Stomach smooth muscle (tissue), 2 donors: ENCODE results near the gene ARID1B.

ENCODE experiments used
- H3K27ac ChIP-seq: one replicate; pipeline ENCODE4 v1.7.0; 2013; ENCODE audit warnings: mild to moderate bottlenecking, low read length, inconsistent platforms
- H3K27me3 ChIP-seq, 2 donors: one replicate each; pipeline ENCODE4 v1.7.0; 2013; ENCODE audit warnings: low read length in 2 of 2; ENCODE audit not compliant: insufficient read depth in 2 of 2, control insufficient read depth in 1 of 2
- H3K36me3 ChIP-seq, 2 donors: one replicate each; pipeline ENCODE4 v1.7.0; 2013; ENCODE audit warnings: low read length in 2 of 2; ENCODE audit not compliant: control insufficient read depth in 2 of 2, insufficient read depth in 2 of 2
- H3K4me1 ChIP-seq: one replicate; pipeline ENCODE4 v1.7.0; 2013; ENCODE audit warnings: low read length; ENCODE audit not compliant: control insufficient read depth, insufficient read depth
- H3K4me3 ChIP-seq, 2 donors: one replicate each; pipeline ENCODE4 v1.7.0; 2013; ENCODE audit warnings: low read length in 2 of 2
- H3K9ac ChIP-seq, 2 donors: one replicate each; pipeline ENCODE4 v1.7.0; 2013; ENCODE audit warnings: low read length in 2 of 2, mild to moderate bottlenecking in 1 of 2
- H3K9me3 ChIP-seq, 2 donors: one replicate each; pipeline ENCODE4 v1.7.0; 2013; ENCODE audit warnings: low read length in 2 of 2; ENCODE audit not compliant: control insufficient read depth in 2 of 2
- donor health status: healthy.
- donor health status: Pancreatic carcinoma.

The ARID1B gene

DNA sequence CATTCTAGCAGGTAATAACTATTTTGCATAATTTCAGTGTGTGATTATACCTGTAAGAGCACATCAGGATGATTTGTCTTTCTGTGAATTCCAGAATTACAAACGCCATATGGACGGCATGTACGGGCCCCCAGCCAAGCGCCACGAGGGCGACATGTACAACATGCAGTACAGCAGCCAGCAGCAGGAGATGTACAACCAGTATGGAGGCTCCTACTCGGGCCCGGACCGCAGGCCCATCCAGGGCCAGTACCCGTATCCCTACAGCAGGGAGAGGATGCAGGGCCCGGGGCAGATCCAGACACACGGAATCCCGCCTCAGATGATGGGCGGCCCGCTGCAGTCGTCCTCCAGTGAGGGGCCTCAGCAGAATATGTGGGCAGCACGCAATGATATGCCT is 423.4 kb downstream of the ARID1B start:
- Histone ChIP-seq H3K27ac (no peak overlapping the region), H3K9me3 (no peaks in the 10 kb centered on the region), H3K4me3 (no peak overlapping the region), H3K9ac (no peak overlapping the region), H3K4me1 (peaks cover 5% of the 10 kb centered on the region), H3K27me3 (no peaks in the 10 kb centered on the region), H3K36me3 (peaks cover 31 to 36% of the 10 kb centered on the region in 2 donors)

DNA sequence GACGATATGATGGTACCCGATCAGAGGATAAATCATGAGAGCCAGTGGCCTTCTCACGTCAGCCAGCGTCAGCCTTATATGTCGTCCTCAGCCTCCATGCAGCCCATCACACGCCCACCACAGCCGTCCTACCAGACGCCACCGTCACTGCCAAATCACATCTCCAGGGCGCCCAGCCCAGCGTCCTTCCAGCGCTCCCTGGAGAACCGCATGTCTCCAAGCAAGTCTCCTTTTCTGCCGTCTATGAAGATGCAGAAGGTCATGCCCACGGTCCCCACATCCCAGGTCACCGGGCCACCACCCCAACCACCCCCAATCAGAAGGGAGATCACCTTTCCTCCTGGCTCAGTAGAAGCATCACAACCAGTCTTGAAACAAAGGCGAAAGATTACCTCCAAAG is 423.9 kb downstream of the ARID1B start:
- Histone ChIP-seq H3K36me3 (peaks cover 33 to 38% of the 10 kb centered on the region in 2 donors), H3K4me3 (no peak overlapping the region), H3K4me1 (peaks cover 5% of the 10 kb centered on the region), H3K27me3 (no peaks in the 10 kb centered on the region), H3K9me3 (no peaks in the 10 kb centered on the region), H3K9ac (no peak overlapping the region), H3K27ac (no peak overlapping the region)

DNA sequence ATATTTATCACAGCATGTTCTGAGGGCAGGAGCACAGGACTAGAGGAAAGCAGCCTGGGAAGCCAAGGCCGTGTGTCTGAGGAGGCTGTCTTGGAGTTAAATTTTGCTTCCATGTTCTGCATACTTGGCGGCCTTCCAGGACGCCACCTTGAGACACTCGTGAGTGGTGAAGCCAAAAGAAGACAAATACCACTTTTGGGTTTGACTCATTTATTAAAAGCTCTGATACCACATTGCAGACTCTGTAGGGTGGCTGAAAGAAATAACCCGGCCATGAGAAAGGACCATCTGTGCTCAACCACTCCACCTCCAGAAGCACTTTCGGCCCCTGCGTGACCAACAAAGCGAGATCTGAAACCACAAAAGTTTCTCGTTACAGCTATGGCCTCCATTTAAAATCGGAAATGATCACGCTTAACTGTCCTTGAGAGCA is 426.1 kb downstream of the ARID1B start:
- H3K4me1 ChIP-seq = peaks cover 5% of the 10 kb centered on the region
- no peaks in the 10 kb centered on the region for H3K9me3 ChIP-seq
- H3K4me3 ChIP-seq = no peak overlapping the region
- no peaks in the 10 kb centered on the region for H3K27me3 ChIP-seq
- no peak overlapping the region for H3K27ac ChIP-seq
- peaks cover 39 to 45% of the 10 kb centered on the region in 2 donors for H3K36me3 ChIP-seq
- no peak overlapping the region for H3K9ac ChIP-seq

DNA sequence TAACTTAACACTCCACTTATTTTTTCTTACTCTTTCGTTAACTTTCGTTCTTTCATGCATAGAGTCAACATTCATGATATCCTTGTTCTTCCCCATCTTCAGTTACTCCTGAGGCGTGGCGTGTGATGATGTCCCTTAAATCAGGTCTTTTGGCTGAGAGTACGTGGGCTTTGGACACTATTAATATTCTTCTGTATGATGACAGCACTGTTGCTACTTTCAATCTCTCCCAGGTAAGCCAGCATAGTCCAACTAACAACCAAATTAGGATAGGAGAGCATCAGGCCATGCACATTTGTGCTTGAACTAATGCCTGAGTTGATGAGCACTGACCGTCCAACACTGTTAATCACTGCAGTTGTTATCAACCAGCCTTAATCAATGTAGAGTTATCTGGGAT is 426.6 kb downstream of the ARID1B start:
- Histone ChIP-seq H3K9me3 (no peaks in the 10 kb centered on the region), H3K27ac (no peak overlapping the region), H3K9ac (no peak overlapping the region), H3K27me3 (no peaks in the 10 kb centered on the region), H3K4me3 (no peak overlapping the region), H3K4me1 (peaks cover 2% of the 10 kb centered on the region), H3K36me3 (peaks cover 39 to 45% of the 10 kb centered on the region in 2 donors)

DNA sequence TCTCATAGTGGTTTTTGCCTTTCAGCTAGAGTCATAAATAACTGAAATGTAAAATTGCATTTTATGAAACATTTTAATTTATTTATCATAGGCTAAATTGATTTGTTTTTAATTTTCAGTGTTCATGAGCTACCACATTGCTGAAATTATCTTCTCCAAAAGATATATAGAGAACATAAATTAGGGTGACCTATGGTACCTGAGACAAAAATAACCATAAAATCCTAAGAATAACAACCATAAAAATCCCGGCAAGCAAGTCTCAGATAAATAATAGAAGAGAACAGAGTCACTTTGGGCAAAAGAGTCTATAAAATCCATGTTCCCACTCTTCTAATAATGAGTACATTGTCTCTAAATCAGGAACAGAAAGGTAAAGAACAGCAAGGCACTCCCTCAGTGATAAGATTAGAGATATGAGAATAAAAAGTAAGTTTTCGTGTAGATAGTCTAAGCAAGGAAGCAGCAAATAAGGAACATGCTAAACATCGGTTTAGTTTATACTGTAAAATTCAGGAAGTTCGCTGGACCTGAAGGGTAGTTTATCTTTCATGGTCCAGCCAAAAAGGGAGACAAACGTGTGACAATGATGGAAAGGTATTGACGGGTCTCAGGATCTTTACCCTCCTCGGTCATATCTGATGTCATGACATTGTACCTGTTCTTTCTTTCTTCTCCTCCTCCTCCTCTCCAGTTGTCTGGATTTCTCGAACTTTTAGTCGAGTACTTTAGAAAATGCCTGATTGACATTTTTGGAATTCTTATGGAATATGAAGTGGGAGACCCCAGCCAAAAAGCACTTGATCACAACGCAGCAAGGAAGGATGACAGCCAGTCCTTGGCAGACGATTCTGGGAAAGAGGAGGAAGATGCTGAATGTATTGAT is 428.5 kb downstream of the ARID1B start:
- Histone ChIP-seq H3K27ac (no peak overlapping the region), H3K4me1 (no peaks in the 10 kb centered on the region), H3K36me3 (peaks cover 39 to 42% of the 10 kb centered on the region in 2 donors), H3K27me3 (no peaks in the 10 kb centered on the region), H3K4me3 (no peak overlapping the region), H3K9ac (no peak overlapping the region), H3K9me3 (no peaks in the 10 kb centered on the region)

DNA sequence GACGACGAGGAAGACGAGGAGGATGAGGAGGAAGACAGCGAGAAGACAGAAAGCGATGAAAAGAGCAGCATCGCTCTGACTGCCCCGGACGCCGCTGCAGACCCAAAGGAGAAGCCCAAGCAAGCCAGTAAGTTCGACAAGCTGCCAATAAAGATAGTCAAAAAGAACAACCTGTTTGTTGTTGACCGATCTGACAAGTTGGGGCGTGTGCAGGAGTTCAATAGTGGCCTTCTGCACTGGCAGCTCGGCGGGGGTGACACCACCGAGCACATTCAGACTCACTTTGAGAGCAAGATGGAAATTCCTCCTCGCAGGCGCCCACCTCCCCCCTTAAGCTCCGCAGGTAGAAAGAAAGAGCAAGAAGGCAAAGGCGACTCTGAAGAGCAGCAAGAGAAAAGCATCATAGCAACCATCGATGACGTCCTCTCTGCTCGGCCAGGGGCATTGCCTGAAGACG is 429.2 kb downstream of the ARID1B start:
- no peaks in the 10 kb centered on the region for H3K9me3 ChIP-seq
- H3K27ac ChIP-seq = no peak overlapping the region
- peaks cover 33 to 35% of the 10 kb centered on the region in 2 donors for H3K36me3 ChIP-seq
- no peak overlapping the region for H3K4me3 ChIP-seq
- no peak overlapping the region for H3K9ac ChIP-seq
- no peaks in the 10 kb centered on the region for H3K4me1 ChIP-seq
- H3K27me3 ChIP-seq = no peaks in the 10 kb centered on the region

DNA sequence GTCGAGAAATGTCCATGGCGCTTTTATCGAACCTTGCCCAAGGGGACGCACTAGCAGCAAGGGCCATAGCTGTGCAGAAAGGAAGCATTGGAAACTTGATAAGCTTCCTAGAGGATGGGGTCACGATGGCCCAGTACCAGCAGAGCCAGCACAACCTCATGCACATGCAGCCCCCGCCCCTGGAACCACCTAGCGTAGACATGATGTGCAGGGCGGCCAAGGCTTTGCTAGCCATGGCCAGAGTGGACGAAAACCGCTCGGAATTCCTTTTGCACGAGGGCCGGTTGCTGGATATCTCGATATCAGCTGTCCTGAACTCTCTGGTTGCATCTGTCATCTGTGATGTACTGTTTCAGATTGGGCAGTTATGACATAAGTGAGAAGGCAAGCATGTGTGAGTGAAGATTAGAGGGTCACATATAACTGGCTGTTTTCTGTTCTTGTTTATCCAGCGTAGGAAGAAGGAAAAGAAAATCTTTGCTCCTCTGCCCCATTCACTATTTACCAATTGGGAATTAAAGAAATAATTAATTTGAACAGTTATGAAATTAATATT is 430.4 kb downstream of the ARID1B start:
- H3K36me3 ChIP-seq = peaks cover 28 to 31% of the 10 kb centered on the region in 2 donors
- H3K9me3 ChIP-seq = no peaks in the 10 kb centered on the region
- no peak overlapping the region for H3K4me3 ChIP-seq
- H3K4me1 ChIP-seq = no peaks in the 10 kb centered on the region
- no peak overlapping the region for H3K27ac ChIP-seq
- H3K27me3 ChIP-seq = no peaks in the 10 kb centered on the region
- no peak overlapping the region for H3K9ac ChIP-seq

DNA sequence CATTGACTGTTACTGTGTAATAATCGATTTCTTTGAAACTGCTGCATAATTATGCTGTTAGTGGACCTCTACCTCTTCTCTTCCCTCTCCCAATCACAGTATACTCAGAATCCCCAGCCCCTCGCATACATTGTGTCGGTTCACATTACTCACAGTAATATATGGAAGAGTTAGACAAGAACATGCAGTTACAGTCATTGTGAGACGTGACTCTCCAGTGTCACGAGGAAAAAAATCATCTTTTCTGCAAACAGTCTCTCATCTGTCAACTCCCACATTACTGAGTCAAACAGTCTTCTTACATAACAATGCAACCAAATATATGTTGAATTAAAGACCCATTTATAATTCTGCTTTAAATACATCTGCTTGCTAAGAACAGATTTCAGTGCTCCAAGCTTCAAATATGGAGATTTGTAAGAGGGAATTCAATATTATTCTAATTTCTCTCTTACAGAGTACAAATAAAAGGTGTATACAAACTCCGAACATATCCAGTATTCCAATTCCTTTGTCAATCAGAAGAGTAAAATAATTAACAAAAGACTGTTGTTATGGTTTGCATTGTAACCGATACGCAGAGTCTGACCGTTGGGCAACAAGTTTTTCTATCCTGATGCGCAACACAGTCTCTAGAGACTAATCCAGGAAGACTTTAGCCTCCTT is 432.8 kb downstream of the ARID1B start:
- Histone ChIP-seq H3K4me3 (no peak overlapping the region), H3K9me3 (no peaks in the 10 kb centered on the region), H3K27me3 (no peaks in the 10 kb centered on the region), H3K36me3 (peaks cover 19 to 23% of the 10 kb centered on the region in 2 donors), H3K9ac (no peak overlapping the region), H3K4me1 (no peaks in the 10 kb centered on the region), H3K27ac (no peak overlapping the region)

DNA sequence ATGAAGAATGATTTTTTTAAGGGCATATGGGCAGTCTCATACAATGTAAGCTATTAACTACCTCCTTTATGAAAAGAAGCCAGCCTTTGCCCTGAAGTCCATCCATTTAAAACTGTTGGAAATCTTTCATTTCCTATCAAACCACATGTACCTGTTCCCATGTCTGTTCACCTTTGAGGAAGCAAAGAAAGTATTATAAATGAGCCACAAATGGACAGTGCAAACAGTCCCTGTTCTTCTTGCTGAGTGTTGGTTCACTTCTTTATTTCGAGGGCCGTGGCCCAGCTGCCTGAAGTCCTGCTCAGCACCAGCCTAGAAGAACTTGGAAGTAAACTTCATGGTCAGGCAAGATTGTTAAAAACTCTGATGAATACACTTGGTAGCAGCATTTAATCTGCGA is 433.8 kb downstream of the ARID1B start:
- H3K4me1 ChIP-seq = no peaks in the 10 kb centered on the region
- no peak overlapping the region for H3K4me3 ChIP-seq
- H3K27ac ChIP-seq = no peak overlapping the region
- H3K9ac ChIP-seq = no peak overlapping the region
- peaks cover 17 to 19% of the 10 kb centered on the region in 2 donors for H3K36me3 ChIP-seq
- H3K27me3 ChIP-seq = no peaks in the 10 kb centered on the region
- no peaks in the 10 kb centered on the region for H3K9me3 ChIP-seq

DNA sequence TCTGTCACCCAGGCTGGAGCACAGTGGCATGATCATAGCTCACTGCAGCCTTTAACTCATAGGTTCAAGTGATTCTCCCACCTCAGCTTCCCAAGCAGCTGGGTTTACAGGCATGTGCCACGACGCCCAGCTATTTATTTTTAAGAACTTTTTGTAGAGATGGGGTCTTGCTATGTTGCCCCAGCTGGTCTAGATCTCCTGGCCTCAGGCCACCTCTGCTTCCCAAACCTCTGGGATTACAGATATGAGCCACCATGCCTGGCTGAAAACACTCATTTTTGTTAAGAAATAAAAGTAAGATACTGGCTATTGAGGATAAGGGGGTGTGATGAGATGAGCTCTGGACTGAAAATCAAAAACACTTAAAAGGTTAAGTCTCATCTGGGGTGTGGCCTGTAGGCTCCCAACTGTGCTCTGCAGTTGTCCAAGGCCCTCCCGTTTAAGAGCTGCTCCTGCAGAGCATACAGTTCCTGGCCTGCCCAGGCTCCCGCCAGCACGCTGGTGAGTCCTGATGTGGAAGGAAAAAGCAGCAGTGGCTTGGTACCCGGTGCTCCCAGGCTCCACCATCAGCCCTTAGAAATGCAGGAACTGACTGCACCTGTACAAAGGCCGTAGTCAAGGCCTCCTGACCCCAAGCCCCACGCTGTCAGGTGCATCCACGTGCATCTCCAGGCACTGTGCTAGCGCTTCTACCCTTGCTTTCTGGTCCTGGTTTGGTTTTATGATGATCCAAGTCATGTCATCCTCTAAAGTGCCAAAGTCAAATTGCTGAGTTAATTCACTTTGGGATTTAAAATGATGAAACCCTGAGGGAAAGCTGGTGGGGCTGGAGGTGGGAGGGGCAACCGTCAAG is 434.7 kb downstream of the ARID1B start:
- no peaks in the 10 kb centered on the region for H3K9me3 ChIP-seq
- H3K4me3 ChIP-seq = no peak overlapping the region
- no peak overlapping the region for H3K27ac ChIP-seq
- no peaks in the 10 kb centered on the region for H3K4me1 ChIP-seq
- H3K27me3 ChIP-seq = no peaks in the 10 kb centered on the region
- H3K36me3 ChIP-seq = peaks cover 8 to 11% of the 10 kb centered on the region in 2 donors
- H3K9ac ChIP-seq = no peak overlapping the region
